ENCODE data around the gene CFAP74.

DNA sequence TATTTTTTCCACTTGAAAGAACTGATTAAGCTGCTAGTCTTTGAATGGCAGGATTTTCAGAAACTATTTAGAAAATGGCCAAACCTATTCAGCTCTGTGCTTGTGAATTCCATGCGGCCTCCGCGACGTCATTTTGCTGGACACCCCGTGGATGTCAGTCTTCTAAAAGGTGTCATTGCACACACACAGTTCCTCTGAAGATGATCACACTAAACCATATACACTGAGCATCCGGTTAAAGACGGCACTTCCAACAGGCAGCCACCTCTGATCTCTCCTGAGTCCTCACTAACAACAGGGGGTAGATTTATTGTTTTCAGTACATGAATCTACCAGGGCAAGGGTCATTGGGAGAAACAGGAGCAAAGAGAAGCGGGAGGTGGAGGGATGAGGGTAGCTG is 9.1 kb downstream of the CFAP74 start:
- TF ChIP-seq, protein P1, sequence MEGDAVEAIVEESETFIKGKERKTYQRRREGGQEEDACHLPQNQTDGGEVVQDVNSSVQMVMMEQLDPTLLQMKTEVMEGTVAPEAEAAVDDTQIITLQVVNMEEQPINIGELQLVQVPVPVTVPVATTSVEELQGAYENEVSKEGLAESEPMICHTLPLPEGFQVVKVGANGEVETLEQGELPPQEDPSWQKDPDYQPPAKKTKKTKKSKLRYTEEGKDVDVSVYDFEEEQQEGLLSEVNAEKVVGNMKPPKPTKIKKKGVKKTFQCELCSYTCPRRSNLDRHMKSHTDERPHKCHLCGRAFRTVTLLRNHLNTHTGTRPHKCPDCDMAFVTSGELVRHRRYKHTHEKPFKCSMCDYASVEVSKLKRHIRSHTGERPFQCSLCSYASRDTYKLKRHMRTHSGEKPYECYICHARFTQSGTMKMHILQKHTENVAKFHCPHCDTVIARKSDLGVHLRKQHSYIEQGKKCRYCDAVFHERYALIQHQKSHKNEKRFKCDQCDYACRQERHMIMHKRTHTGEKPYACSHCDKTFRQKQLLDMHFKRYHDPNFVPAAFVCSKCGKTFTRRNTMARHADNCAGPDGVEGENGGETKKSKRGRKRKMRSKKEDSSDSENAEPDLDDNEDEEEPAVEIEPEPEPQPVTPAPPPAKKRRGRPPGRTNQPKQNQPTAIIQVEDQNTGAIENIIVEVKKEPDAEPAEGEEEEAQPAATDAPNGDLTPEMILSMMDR (conservative IDR thresholded peaks at IDR 0.05; ENCODE audit: low read depth, low read length): no peak
- TF ChIP-seq POLR2A (IDR thresholded peaks at IDR 0.05; ENCODE audit: low read depth, low read length): no peak
- TF ChIP-seq BHLHE40 (IDR thresholded peaks at IDR 0.05; ENCODE audit: low read depth, low read length): no peak
- no peak for TF ChIP-seq RAD21 (IDR thresholded peaks at IDR 0.05; ENCODE audit: low read length)
- TF ChIP-seq MAFK (IDR thresholded peaks at IDR 0.05; ENCODE audit: low read depth, low read length): no peak
- no peak for TF ChIP-seq FOS (IDR thresholded peaks at IDR 0.05; ENCODE audit: low read depth, low read length)
